Caki2 (cell line): ENCODE measurements around the gene HSPA6. TPM values are rescaled to one million over a fixed set of nuclear protein-coding genes. Genes with fewer than 3 reads are reported as not detected.
A peak's percentile ranks its signal among the peaks of the same experiment; 100 is the strongest.
"Not testable (repeated sequence)": the region's sequence is repeated elsewhere in the genome, so short reads cannot be mapped to it uniquely, and the experiment has no call there.

ENCODE experiments used
- DNase-seq: peaks from one replicate; pipeline ENCODE4 v3.0.0-alpha.2; 2015; ENCODE audit warnings: low read depth
- in situ Hi-C: cut with HindIII; loops from 2 replicates; pipeline ENCODE4 v1.10.0; 2016; ENCODE audit warnings: low sequenced_read_pairs, low pct_unique_long_range_greater_than_20kb, mixed read lengths
- total RNA-seq: library from RNA; depleted of rRNA; stranded (reverse); fragments of >200 nt; shearing (Covaris generic); gene quantifications from 2 replicates; pipeline ENCODE4 v1.2.3, GENCODE V29; 2014; ENCODE audit warnings: low replicate concordance

The HSPA6 gene
- total RNA-seq, 1 experiment from 2014 or later, result 0.61 TPM

- in situ Hi-C loops, DNase-seq: not testable (repeated sequence)
Measured at GRCh38 chr1:161529463-161530104, 5.2 kb downstream of the HSPA6 start.

GRCh38 chr1:161530158-161530557 is 5.8 kb downstream of the HSPA6 start:
- in situ Hi-C loops, result not testable (repeated sequence)
- DNase-seq, result peak; percentile 67

DNA sequence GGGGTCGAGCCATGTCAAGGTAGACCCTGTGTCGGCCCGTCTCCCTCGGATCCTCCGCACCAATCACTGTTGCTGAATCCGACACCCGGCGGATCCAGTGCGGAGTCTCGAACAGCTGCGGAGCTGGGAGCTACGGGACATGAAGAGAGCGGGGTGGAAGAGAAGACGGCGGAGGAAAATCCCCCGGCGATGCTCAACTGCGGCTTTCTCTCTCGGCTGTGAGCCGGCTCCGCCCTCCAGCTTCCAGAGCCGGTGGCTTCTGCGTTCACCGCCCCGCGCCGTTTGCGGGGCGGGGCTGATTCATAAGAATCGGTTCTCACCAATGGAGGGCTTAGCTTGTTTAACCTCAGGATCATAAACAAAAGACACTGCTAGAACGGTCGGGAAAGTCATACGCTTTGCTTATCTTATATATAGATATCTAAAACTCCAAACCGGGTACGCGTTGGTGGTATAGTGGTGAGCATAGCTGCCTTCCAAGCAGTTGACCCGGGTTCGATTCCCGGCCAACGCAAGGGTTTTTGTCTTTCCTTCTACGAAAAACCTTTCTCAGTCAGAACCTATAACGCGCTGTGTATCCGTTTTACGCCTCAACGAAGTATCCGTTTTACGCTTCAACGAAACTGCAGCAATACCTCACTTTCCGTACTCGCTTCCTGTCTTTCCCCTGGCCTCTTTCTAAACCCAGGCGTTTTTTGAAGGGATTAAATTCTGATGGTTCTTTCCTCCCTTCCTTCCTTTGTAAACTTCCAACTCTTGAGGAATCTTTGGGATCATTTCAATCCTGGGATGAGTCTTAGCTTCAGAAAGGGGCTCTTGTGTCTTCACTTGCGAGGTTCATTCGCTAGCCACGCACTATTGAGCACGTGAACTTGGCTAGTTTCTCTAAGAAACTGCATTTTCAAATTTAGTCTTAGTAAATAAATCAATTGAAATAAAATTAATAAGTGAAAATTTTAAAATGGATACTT is 6.6 kb downstream of the HSPA6 start:
- in situ Hi-C loops, result not testable (repeated sequence)
- peak; percentile 95 for DNase-seq

- no peak for DNase-seq
- in situ Hi-C loops, result no loop called here
Measured at GRCh38 chr1:161531986-161532643, 7.8 kb downstream of the HSPA6 start.

- DNase-seq, in situ Hi-C loops: not testable (repeated sequence)
Measured at GRCh38 chr1:161532644-161533567, 8.6 kb downstream of the HSPA6 start.

GRCh38 chr1:161537068-161537669 is 12.8 kb downstream of the HSPA6 start:
- DNase-seq, in situ Hi-C loops: not testable (repeated sequence)

DNA sequence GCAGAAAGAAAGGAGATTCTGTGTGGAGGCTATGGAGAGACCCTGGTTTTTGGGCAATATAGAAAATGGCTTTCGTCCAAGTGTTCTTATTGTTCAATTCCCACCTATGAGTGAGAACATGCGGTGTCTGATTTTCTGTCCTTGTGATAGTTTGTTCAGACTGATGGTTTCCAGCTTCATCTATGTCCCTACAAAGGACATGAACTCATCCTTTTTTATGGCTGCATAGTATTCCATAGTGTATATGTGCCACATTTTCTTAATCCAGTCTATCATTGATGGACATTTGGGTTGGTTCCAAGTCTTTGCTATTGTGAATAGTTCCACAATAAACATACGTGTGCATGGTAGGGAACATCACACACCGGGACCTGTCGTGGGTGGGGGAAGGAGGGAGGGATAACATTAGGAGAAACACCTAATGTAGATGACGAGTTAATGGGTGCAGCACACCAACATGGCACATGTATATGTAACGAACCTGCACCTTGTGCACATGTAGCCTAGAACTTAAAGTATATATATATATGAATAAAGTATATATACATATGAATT is 14.7 kb downstream of the HSPA6 start:
- in situ Hi-C loops, result not testable (repeated sequence)

DNA sequence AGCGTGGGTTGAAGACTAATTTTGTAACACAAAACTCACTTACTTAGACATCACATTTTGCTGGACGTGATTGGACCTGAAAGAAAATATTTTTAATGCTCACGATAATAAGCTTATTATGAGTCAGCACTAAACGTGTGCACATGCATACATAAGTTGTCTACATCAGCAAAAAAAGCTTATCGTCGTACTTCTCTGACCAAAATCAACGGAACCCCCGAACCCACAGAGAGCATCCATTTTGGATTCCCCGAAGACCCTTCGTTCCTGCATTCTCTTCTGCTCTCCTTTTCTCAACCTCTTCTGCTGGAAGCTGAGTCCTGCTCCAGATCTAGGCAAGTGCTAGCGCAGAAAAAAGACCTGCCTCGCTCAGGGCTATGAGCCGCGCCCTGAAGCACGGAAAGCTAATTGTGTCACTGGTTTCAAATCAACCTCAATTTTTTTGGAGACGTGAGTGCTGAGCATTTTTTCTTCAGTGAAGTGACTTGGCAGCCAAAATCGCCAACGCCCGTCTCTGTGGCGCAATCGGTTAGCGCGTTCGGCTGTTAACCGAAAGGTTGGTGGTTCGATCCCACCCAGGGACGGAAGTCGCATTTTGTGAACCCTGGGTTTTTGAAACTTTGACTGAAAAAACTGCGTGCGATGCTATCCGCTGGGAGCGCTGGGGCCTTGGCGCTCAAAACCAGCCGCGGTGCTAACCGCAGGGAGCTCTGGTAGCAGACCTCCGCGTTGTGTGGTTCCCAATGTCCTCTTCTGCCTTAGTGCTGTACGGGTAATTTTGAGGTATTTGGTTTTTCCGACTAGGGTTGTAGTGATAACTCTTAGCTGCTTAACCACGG is 15.6 kb downstream of the HSPA6 start:
- DNase-seq, result peak; percentile 87
- in situ Hi-C loops, result not testable (repeated sequence)

More for the DNA sequence above, 14.7 kb downstream of the HSPA6 start:
- not testable (repeated sequence) for DNase-seq

DNA sequence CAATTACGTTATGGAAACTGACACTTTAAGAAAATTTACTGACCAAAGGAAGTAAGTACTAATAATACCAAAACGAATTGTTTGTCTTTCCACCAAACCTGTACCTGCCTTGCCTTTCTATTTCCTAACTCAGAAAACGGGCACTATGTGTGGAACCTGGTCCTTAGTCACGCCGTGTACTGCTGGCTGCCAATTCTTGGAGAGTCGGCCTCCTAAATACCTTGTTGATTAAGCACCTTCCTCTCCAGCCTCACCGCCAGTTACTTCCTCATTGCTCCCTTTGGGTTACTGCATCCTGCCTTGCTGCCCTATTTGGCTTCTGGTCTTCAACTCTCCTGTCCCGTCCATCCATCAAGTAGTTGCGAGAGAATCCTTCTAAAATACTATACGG is 16.2 kb downstream of the HSPA6 start:
- DNase-seq, in situ Hi-C loops: not testable (repeated sequence)

DNA sequence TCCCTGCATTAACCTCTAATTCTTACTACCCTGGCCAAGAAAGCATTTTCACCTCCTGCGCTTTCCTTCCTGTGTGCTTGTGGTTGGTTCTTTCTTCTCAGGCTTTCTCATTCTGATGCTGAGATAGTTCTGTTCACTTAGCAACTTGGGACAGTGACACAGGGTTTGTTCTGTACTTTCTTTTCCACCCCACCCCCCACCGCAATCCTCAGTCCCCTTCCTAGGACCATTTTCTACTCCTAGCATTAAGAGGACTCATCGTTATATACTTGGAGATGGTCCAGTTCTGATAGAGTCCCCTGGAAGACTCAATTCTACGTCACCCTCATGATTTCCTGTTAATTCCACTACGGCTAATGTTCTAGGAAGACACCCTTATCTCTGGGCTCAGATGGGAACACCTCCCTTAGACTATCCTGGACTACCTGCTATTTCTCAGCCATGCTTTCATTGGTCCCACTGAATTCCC is 17.8 kb downstream of the HSPA6 start:
- DNase-seq, in situ Hi-C loops: not testable (repeated sequence)

GRCh38 chr1:161543125-161543524 is 18.8 kb downstream of the HSPA6 start:
- in situ Hi-C loops, DNase-seq: not testable (repeated sequence)

DNA sequence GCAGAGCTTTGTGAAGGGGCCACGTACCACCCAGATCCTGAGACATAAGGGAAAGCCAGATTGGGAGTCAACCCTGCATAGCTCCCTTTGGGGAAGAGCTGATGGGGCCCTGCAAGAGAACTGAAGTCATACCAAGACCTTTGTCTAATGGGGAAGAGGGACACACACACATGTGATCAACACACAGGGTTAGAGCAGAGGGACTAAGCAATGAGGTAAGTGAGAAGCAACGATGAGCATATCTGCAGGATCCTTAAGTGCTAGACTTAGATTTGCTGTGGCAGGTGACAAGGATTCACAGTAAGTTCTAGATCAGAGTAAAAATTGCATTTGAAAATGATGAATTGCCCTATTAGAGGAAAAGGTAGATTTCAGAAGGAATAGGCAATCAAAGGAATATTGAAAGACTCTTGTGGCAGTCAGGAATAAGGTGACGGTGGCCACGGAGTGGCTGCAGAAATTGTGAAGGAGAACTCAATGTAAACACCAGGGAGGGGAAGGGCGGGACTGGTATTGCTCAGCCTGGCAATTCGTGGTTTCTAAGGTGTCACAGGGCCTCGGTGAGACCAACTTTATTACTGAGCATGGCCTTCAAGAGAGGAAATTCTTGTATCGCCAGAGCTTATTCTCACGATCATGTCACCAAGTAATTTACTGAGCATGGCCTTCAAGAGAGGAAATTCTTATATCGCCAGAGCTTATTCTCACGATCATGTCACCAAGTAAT is 20.8 kb downstream of the HSPA6 start:
- in situ Hi-C loops, DNase-seq: not testable (repeated sequence)

GRCh38 chr1:161547995-161548741 is 23.8 kb downstream of the HSPA6 start:
- DNase-seq, in situ Hi-C loops: not testable (repeated sequence)

GRCh38 chr1:161548749-161549406 is 24.5 kb downstream of the HSPA6 start:
- DNase-seq, in situ Hi-C loops: not testable (repeated sequence)
